Astrocyte of the spinal cord (primary cell): ENCODE results near the gene FZD1.

Source experiments
- DNase-seq: peaks from one replicate; pipeline ENCODE4 v3.0.0; 2011; ENCODE audit warnings: low read depth, low spot score
- H3K4me3 ChIP-seq: 2 replicates; pipeline ENCODE4 v1.5.1; 2011; ENCODE audit warnings: low read depth, mild to moderate bottlenecking, low read length, moderate library complexity
- CTCF ChIP-seq: IDR thresholded peaks from 2 replicates; pipeline ENCODE4 v1.5.1; 2012; ENCODE audit warnings: low read depth, mild to moderate bottlenecking, low read length, inconsistent platforms
- in situ Hi-C: cut with HindIII; loops from 2 replicates; pipeline ENCODE4 v1.10.0; 2017; ENCODE audit warnings: low sequenced_read_pairs

Gene FZD1

GRCh38 chr7:91287371-91288084 lies 23.3 kb downstream of the FZD1 start:
- in situ Hi-C loops = no loop called here
- peak; percentile 21 for TF ChIP-seq CTCF
- DNase-seq = peak; percentile 20
- H3K4me3 ChIP-seq = no peak overlapping the region

- peak; percentile 37 for TF ChIP-seq CTCF
- H3K4me3 ChIP-seq = no peak overlapping the region
- in situ Hi-C loops = no loop called here
- DNase-seq = no peak
Observed at GRCh38 chr7:91288208-91288824, 24.1 kb downstream of the FZD1 start.

- TF ChIP-seq CTCF = no peak
- in situ Hi-C loops = no loop called here
- DNase-seq = no peak
- H3K4me3 ChIP-seq = no peak overlapping the region
Observed at GRCh38 chr7:91289633-91290254, 25.5 kb downstream of the FZD1 start.

- DNase-seq = no peak
- in situ Hi-C loops = no loop called here
- TF ChIP-seq CTCF = no peak
Observed at GRCh38 chr7:91291302-91291701, 27.1 kb downstream of the FZD1 start.

GRCh38 chr7:91291902-91292301 lies 27.7 kb downstream of the FZD1 start:
- no peak for TF ChIP-seq CTCF
- H3K4me3 ChIP-seq = no peak overlapping the region
- no peak for DNase-seq
- in situ Hi-C loops = no loop called here

More at GRCh38 chr7:91291302-91291701, 27.1 kb downstream of the FZD1 start:
- no peak overlapping the region for H3K4me3 ChIP-seq

GRCh38 chr7:91292506-91292905 lies 28.3 kb downstream of the FZD1 start:
- in situ Hi-C loops = no loop called here
- DNase-seq = no peak
- no peak overlapping the region for H3K4me3 ChIP-seq
- TF ChIP-seq CTCF = no peak
